AML-193 (cell line): ENCODE results near the gene CTAGE15.
"Not testable (repeated sequence)": the region's sequence is repeated elsewhere in the genome, so short reads cannot be mapped to it uniquely, and the experiment has no call there.

ENCODE experiments used
- DNase-seq, 2 experiments: peaks; one replicate each; lab custom pipeline; 2025; lab: John Stamatoyannopoulos, UW

The CTAGE15 gene

DNA sequence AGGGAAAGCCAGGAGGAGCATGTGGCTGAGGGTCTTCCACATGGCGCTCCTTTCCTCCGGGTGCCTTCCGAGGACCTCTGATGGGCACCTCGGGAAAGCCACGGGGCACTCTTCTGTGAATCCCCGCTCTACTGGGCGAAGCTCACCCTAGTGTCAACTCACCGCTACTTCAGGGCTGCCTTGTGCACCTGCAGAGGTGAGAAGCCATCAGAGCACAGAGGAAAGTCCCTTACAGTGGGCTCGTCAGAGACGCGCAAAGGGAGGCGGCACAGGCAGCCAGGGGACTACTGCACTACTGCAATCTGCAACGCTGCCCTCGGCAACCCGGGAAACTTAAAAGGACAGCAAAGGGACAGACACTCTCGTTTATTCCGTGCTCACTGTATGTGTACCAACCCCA is 50.5 kb downstream of the CTAGE15 start:
- not testable (repeated sequence) for DNase-seq
